ENCODE data around the gene AMZ1.
"Not testable (repeated sequence)": the region's sequence is repeated elsewhere in the genome, so short reads cannot be mapped to it uniquely, and the experiment has no call there.

AMZ1 gene

GRCh38 chr7:2729893-2730716 lies 42.1 kb downstream of the AMZ1 start:
- no peak for DNase-seq

- no peak for DNase-seq
Observed at GRCh38 chr7:2730846-2731770, 43.1 kb downstream of the AMZ1 start.

GRCh38 chr7:2732388-2732787 lies 44.4 kb downstream of the AMZ1 start:
- DNase-seq: no peak

- no peak for DNase-seq
Observed at GRCh38 chr7:2732959-2733584, 45.1 kb downstream of the AMZ1 start.

GRCh38 chr7:2734084-2734686 lies 46.2 kb downstream of the AMZ1 start:
- DNase-seq: no peak

GRCh38 chr7:2734751-2735571 lies 47.0 kb downstream of the AMZ1 start:
- no peak for DNase-seq

GRCh38 chr7:2735744-2736143 lies 47.7 kb downstream of the AMZ1 start:
- no peak for DNase-seq

GRCh38 chr7:2736411-2736914 lies 48.5 kb downstream of the AMZ1 start:
- no peak for DNase-seq

- not testable (repeated sequence) for DNase-seq
Observed at GRCh38 chr7:2737005-2737743, 49.2 kb downstream of the AMZ1 start.

- no peak for DNase-seq
Observed at GRCh38 chr7:2737771-2738540, 50.0 kb downstream of the AMZ1 start.

- DNase-seq: no peak
Observed at GRCh38 chr7:2738766-2739549, 51.0 kb downstream of the AMZ1 start.

- not testable (repeated sequence) for DNase-seq
Observed at GRCh38 chr7:2743523-2744185, 55.7 kb downstream of the AMZ1 start.

- DNase-seq: not testable (repeated sequence)
Observed at GRCh38 chr7:2748684-2749083, 60.7 kb downstream of the AMZ1 start.

- DNase-seq: no peak
Observed at GRCh38 chr7:2750004-2750407, 62.0 kb downstream of the AMZ1 start.

- no peak for DNase-seq
Observed at GRCh38 chr7:2751086-2751485, 63.1 kb downstream of the AMZ1 start.

- no peak for DNase-seq
Observed at GRCh38 chr7:2753148-2753547, 65.1 kb downstream of the AMZ1 start.

- no peak for DNase-seq
Observed at GRCh38 chr7:2754086-2754485, 66.1 kb downstream of the AMZ1 start.

GRCh38 chr7:2754912-2755311 lies 66.9 kb downstream of the AMZ1 start:
- no peak for DNase-seq

GRCh38 chr7:2755531-2755930 lies 67.5 kb downstream of the AMZ1 start:
- no peak for DNase-seq
